Esophagus squamous epithelium (tissue), 5 donors: Measurements from ENCODE around the gene N4BP2. TPM values are rescaled to one million over a fixed set of nuclear protein-coding genes. Genes with fewer than 3 reads are reported as not detected.

Source experiments
- DNase-seq: peaks from one replicate; lab custom pipeline; 2025; lab: John Stamatoyannopoulos, UW
- H3K27ac ChIP-seq, 4 donors: fragments of 200-600 bp; sonication (generic); one replicate each; pipeline ENCODE4 v1.5.1; 2016 to 2019; ENCODE audit warnings: mild to moderate bottlenecking in 1 of 4
- H3K27me3 ChIP-seq, 4 donors: fragments of 200-600 bp; sonication (generic); 1 replicate in 3 of 4; 2 replicates in 1 of 4; pipeline versions ENCODE4 v1.5.1 to v1.6.0; 2017 to 2021; ENCODE audit warnings: antibody characterized with exemption in 1 of 4
- H3K36me3 ChIP-seq, 3 donors: fragments of 200-600 bp; sonication (generic); one replicate each; pipeline ENCODE4 v1.5.1; 2016 to 2019
- H3K4me1 ChIP-seq, 3 donors: fragments of 200-600 bp; sonication (generic); one replicate each; pipeline ENCODE4 v1.5.1; 2017 to 2019
- H3K4me3 ChIP-seq, 4 donors: fragments of 200-600 bp; sonication (generic); 1 replicate in 3 of 4; 2 replicates in 1 of 4; pipeline ENCODE4 v1.5.1; 2016 to 2019; ENCODE audit warnings: mild to moderate bottlenecking in 2 of 4, moderate library complexity in 1 of 4
- H3K9me3 ChIP-seq, 3 donors: fragments of 200-600 bp; sonication (generic); one replicate each; pipeline ENCODE4 v1.5.1; 2016 to 2019
- CTCF ChIP-seq, 6 experiments: fragments of 450-650 bp in 4 of 6; fragments of 200-600 bp in 2 of 6; sonication (generic) in 2 of 6; IDR thresholded peaks; one replicate each; pipeline ENCODE4 v1.5.1; 2016 to 2019; ENCODE audit warnings: antibody characterized with exemption in 6 of 6, mild to moderate bottlenecking in 4 of 6, moderate library complexity in 4 of 6
- POLR2A ChIP-seq, 4 donors: fragments of 450-650 bp; IDR thresholded peaks; one replicate each; pipeline ENCODE4 v1.6.1; 2017; ENCODE audit warnings: antibody characterized with exemption in 4 of 4, mild to moderate bottlenecking in 4 of 4, moderate library complexity in 3 of 4
- WGBS, 2 donors: methylation state at CpG; one replicate each; pipeline ENCODE4 v1.1.5; 2018; 5-methylcytosine and 5-hydroxymethylcytosine counted together
- intact Hi-C: fragments of 100-400 bp; cut with DNase I; formaldehyde crosslinking; loops from one replicate; pipeline ENCODE4 v1.15.0; 2022
- total RNA-seq, 4 donors: library from RNA; depleted of rRNA; stranded (reverse); fragments of >200 nt; gene quantifications; one replicate each; pipeline ENCODE4 v1.1.0, GENCODE V29; 2016
- donor health status: DM: yes; HTN: yes; CAD: no.

Gene N4BP2
- total RNA-seq, 4 donors from 2014 or later = 4.2 to 11.1 (median 6.7) TPM

DNA sequence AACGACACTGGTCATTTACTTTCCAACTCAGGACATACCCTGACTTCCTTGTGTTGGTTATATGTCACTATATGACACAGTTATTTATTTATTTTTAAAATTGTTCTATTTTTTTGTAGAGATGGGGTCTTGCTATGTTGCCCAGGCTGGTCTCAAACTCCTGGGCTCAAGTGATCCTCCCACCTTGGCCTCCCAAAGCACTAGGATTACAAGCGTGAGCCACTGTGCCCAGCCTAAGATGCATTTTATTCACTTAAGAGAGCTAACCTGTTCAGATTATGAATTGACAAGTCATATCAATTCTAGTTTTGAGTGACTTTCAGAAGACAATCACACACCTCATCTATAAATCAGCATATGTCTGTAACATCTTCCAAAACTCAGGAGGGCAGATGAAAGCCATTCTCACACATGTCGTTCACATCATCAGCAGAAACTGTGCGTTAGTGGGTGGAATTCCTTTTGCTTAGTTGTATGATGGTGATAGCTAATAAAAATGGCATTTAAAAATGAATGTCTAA is 130.8 kb downstream of the N4BP2 start:
- Histone ChIP-seq H3K4me3 (no peak overlapping the region), H3K4me1 (peaks cover 0 to 11% (median 6%) of the 10 kb centered on the region in 3 donors), H3K27me3 (no peaks in the 10 kb centered on the region), H3K9me3 (no peaks in the 10 kb centered on the region), H3K36me3 (no peaks in the 10 kb centered on the region), H3K27ac (no peak overlapping the region)
- TF ChIP-seq POLR2A (IDR thresholded peaks at IDR 0.05) (no peak), CTCF (IDR thresholded peaks at IDR 0.05) (no peak)
- DNase-seq = no peak
- 77 to 88% methylated on average over 3 to 4 of the region's 4 CpGs for WGBS, 2 donors
- intact Hi-C loops = no loop called here

- no peak for DNase-seq
- H3K4me3 ChIP-seq = no peak overlapping the region
- no peaks in the 10 kb centered on the region for H3K9me3 ChIP-seq
- peaks cover 0 to 11% (median 3%) of the 10 kb centered on the region in 3 donors for H3K4me1 ChIP-seq
- H3K36me3 ChIP-seq = no peaks in the 10 kb centered on the region
- H3K27me3 ChIP-seq = no peaks in the 10 kb centered on the region
- intact Hi-C loops = no loop called here
- TF ChIP-seq CTCF (IDR thresholded peaks at IDR 0.05) (no peak), POLR2A (IDR thresholded peaks at IDR 0.05) (no peak)
- H3K27ac ChIP-seq = no peak overlapping the region
- 48 to 50% methylated on average over 5 of the region's 5 CpGs for WGBS, 2 donors
These were observed 133.4 kb downstream of the N4BP2 start for GRCh38 chr4:40190019-40190418.

GRCh38 chr4:40190465-40190864 is 133.8 kb downstream of the N4BP2 start:
- intact Hi-C loops = no loop called here
- 60 to 72% methylated on average over 5 of the region's 5 CpGs for WGBS, 2 donors

GRCh38 chr4:40190880-40191815 is 134.5 kb downstream of the N4BP2 start:
- peaks cover 0 to 6% (median 3%) of the 10 kb centered on the region in 3 donors for H3K4me1 ChIP-seq
- H3K27ac ChIP-seq = peak overlapping the region in 1 of 4 donors; percentile 50
- intact Hi-C loops = no loop called here
- H3K27me3 ChIP-seq = no peaks in the 10 kb centered on the region
- H3K36me3 ChIP-seq = no peaks in the 10 kb centered on the region
- 58 to 62% methylated on average over 14 of the region's 14 CpGs for WGBS, 2 donors
- no peaks in the 10 kb centered on the region for H3K9me3 ChIP-seq
- no peak for DNase-seq
- H3K4me3 ChIP-seq = peak overlapping the region in 1 of 4 donors; percentile 14
- TF ChIP-seq POLR2A (IDR thresholded peaks at IDR 0.05) (peak in 1 of 4 donors; percentile 26), CTCF (IDR thresholded peaks at IDR 0.05) (no peak)

More at GRCh38 chr4:40190465-40190864, 133.8 kb downstream of the N4BP2 start:
- TF ChIP-seq POLR2A (IDR thresholded peaks at IDR 0.05) (no peak), CTCF (IDR thresholded peaks at IDR 0.05) (no peak)
- Histone ChIP-seq H3K27ac (peak overlapping the region in 1 of 4 donors; percentile 50), H3K4me3 (peak overlapping the region in 1 of 4 donors; percentile 14), H3K36me3 (no peaks in the 10 kb centered on the region), H3K4me1 (peaks cover 0 to 11% (median 3%) of the 10 kb centered on the region in 3 donors), H3K27me3 (no peaks in the 10 kb centered on the region), H3K9me3 (no peaks in the 10 kb centered on the region)
- no peak for DNase-seq
